MM.1S (cell line): ENCODE data around the gene ROBO3.

Source experiments
- DNase-seq: peaks from one replicate; pipeline ENCODE4 v3.0.0-alpha.2; 2015
- H2AFZ ChIP-seq: fragments of 300-600 bp; sonication (generic); 2 replicates; pipeline ENCODE4 v1.6.0; 2016; ENCODE audit warnings: antibody characterized with exemption, low read length
- H3F3A ChIP-seq: fragments of 300-600 bp; sonication (generic); 2 replicates; pipeline ENCODE4 v1.6.1; 2016; ENCODE audit warnings: mild to moderate bottlenecking, antibody characterized with exemption, low read length, moderate library complexity, mixed read lengths; ENCODE audit not compliant: insufficient read depth
- H3K27ac ChIP-seq: fragments of 300-600 bp; sonication (generic); 2 replicates; pipeline ENCODE4 v1.5.1; 2016; ENCODE audit warnings: mild to moderate bottlenecking, low read length
- H3K27me3 ChIP-seq: fragments of 300-600 bp; sonication (generic); replicated peaks from 2 replicates; pipeline ENCODE4 v1.6.0; 2016; ENCODE audit warnings: low read length; ENCODE audit not compliant: insufficient read depth
- H3K36me3 ChIP-seq: fragments of 300-600 bp; sonication (generic); replicated peaks from 2 replicates; pipeline ENCODE4 v1.6.1; 2016; ENCODE audit warnings: mild to moderate bottlenecking, low read length, mixed read lengths; ENCODE audit not compliant: insufficient read depth
- H3K4me1 ChIP-seq: fragments of 300-600 bp; sonication (generic); 2 replicates; pipeline ENCODE4 v1.6.1; 2016; ENCODE audit warnings: low read length, mixed read lengths
- H3K4me2 ChIP-seq: fragments of 300-600 bp; sonication (generic); 2 replicates; pipeline ENCODE4 v1.6.0; 2016; ENCODE audit warnings: low read depth, low read length
- H3K4me3 ChIP-seq: fragments of 300-600 bp; sonication (generic); 2 replicates; pipeline ENCODE4 v1.5.1; 2016; ENCODE audit warnings: low read length, mixed read lengths
- H3K79me2 ChIP-seq: fragments of 300-600 bp; sonication (generic); 2 replicates; pipeline ENCODE4 v1.6.1; 2016; ENCODE audit warnings: mixed run types, low read length, mixed read lengths
- H3K9ac ChIP-seq: fragments of 300-600 bp; sonication (generic); 2 replicates; pipeline ENCODE4 v1.6.1; 2016; ENCODE audit warnings: low read length, mixed read lengths
- H3K9me2 ChIP-seq: fragments of 300-600 bp; sonication (generic); replicated peaks from 2 replicates; pipeline ENCODE4 v1.6.1; 2016; ENCODE audit warnings: mild to moderate bottlenecking, low read length, mixed read lengths; ENCODE audit not compliant: insufficient read depth
- H3K9me3 ChIP-seq: fragments of 300-600 bp; sonication (generic); replicated peaks from 2 replicates; pipeline ENCODE4 v1.6.1; 2016; ENCODE audit warnings: mild to moderate bottlenecking, low read length, mixed read lengths; ENCODE audit not compliant: insufficient read depth
- H4K20me1 ChIP-seq: fragments of 300-600 bp; sonication (generic); 2 replicates; pipeline ENCODE4 v1.6.1; 2016; ENCODE audit warnings: mild to moderate bottlenecking, low read length, moderate library complexity, mixed read lengths; ENCODE audit not compliant: insufficient read depth
- EZH2 ChIP-seq: fragments of 300-600 bp; sonication (generic); optimal IDR thresholded peaks from 2 replicates; pipeline ENCODE3; 2017; ENCODE audit warnings: low read depth, mild to moderate bottlenecking, antibody characterized with exemption, low read length, mixed read lengths
- EZH2phosphoT487 ChIP-seq: fragments of 300-600 bp; sonication (generic); IDR thresholded peaks from 2 replicates; pipeline ENCODE4 v1.6.1; 2018; ENCODE audit warnings: antibody characterized with exemption, low read length
- TF ChIP-seq, protein P1 (sequence below): fragments of 300-600 bp; sonication (generic); IDR thresholded peaks from 2 replicates; pipeline ENCODE4 v1.5.1; 2016; ENCODE audit warnings: antibody characterized with exemption, low read length, mixed read lengths

ROBO3 gene

DNA sequence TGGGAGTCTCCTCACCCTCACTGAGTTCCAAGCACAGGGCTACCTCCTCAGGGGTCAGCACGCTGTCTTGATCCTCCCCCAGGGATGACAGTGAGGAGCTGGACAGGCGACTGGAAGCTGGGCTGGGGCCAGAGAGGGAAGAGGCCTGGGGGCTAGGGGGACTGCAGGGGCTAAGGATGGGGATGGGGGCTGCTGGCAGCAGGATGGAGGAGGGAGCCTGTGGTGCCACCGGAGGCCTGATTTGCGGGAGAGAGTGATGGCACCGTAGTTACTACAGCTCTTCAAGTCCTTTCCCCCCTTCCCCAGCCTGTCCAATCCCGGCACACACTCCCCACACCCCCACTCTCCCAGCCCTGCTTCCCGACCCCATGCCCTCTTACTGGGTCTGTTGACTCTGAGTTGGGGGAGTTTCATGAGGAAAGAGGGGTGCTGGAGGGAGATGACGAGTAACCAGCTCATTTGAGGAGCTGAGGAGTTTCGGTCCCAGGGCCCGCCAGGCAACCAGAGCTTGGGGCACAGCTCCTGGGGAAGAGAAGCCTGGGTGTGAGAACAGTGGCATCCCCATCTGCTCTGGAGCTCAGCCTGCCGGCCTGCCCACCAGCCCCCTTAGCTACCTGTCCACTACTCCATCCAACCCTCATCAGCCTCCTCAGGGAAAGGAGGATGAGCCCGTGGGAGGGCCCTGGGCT is 21.9 kb downstream of the ROBO3 start:
- Histone ChIP-seq H3K9me2 (no peaks in the 10 kb centered on the region), H3K4me3 (no peak overlapping the region), H3K79me2 (no peaks in the 10 kb centered on the region), H3K27me3 (no peaks in the 10 kb centered on the region), H3K4me2 (no peak overlapping the region), H3K9ac (no peak overlapping the region), H2AFZ (no peak overlapping the region), H3K9me3 (no peaks in the 10 kb centered on the region), H3K36me3 (no peaks in the 10 kb centered on the region), H3K4me1 (no peaks in the 10 kb centered on the region), H4K20me1 (no peaks in the 10 kb centered on the region), H3F3A (no peaks in the 10 kb centered on the region), H3K27ac (no peak overlapping the region)
- TF ChIP-seq EZH2phosphoT487 (no peak), EZH2 (no peak)
- TF ChIP-seq, protein P1, sequence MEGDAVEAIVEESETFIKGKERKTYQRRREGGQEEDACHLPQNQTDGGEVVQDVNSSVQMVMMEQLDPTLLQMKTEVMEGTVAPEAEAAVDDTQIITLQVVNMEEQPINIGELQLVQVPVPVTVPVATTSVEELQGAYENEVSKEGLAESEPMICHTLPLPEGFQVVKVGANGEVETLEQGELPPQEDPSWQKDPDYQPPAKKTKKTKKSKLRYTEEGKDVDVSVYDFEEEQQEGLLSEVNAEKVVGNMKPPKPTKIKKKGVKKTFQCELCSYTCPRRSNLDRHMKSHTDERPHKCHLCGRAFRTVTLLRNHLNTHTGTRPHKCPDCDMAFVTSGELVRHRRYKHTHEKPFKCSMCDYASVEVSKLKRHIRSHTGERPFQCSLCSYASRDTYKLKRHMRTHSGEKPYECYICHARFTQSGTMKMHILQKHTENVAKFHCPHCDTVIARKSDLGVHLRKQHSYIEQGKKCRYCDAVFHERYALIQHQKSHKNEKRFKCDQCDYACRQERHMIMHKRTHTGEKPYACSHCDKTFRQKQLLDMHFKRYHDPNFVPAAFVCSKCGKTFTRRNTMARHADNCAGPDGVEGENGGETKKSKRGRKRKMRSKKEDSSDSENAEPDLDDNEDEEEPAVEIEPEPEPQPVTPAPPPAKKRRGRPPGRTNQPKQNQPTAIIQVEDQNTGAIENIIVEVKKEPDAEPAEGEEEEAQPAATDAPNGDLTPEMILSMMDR, result no peak
- no peak for DNase-seq

DNA sequence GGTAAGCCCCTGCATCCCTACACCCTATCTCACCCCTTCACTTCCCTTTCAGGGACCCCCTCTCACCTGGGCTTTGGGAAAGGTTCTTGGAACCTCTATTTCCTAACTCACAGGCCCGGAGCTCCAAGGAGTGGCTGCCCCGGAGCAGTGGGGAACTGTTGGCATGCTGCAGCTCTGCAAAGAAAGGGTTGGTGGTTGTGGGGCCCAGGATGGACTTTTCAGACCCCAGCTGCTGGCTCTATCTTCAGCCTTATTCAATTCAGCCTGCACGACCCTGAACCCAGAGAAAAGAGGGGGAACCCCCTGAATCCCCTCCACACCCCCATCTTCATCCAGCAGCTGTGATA is 22.4 kb downstream of the ROBO3 start:
- Histone ChIP-seq H2AFZ (no peak overlapping the region), H3K4me1 (no peaks in the 10 kb centered on the region), H4K20me1 (no peaks in the 10 kb centered on the region), H3K4me3 (no peak overlapping the region), H3K79me2 (no peaks in the 10 kb centered on the region), H3K36me3 (no peaks in the 10 kb centered on the region), H3F3A (no peaks in the 10 kb centered on the region), H3K27ac (no peak overlapping the region), H3K4me2 (no peak overlapping the region), H3K9me2 (no peaks in the 10 kb centered on the region), H3K9ac (no peak overlapping the region), H3K27me3 (no peaks in the 10 kb centered on the region), H3K9me3 (no peaks in the 10 kb centered on the region)
- TF ChIP-seq, protein P1, result no peak
- no peak for TF ChIP-seq EZH2
- TF ChIP-seq EZH2phosphoT487, result no peak
- no peak for DNase-seq

DNA sequence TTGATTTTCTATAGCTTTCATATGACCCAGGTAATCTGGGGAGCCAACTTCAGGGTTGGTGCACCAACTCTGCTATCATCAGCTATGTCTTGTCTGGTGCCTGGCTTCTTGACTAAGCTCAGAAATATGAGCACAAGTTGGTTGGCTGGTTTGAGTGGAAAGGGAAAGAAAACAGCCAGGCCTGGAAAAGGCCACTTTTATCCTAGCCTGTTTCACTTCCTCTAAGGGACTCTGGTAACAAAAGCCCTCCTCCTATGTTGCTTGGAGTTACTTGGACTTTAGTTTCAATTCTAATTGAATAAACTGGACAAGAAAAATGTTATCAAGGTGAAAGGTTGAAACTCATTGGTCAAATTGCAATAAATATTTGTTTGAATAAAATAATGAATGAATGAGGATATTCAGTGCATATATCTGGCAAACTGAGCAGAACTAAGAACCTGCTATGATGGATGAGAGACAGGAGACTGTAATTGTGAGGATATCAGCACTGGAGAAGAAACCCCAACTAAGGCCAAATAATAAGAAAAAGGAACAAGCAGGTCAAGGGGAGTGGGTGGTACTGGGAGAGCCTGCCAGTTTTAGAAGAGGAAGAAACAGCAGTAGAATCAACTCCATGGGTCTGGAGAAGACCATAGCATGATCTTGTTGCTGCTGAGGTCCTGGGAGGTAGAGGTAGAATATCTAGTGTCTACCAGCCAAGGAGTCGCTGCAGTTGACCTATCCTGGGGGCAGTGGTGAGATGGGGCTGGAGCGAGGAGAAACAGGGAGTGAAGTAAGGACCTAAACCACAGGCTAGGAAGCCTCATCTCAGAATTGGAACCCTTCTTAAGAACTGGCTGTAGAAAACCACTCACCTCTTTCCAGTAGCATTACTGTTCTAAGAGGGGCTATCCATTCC is 24.2 kb downstream of the ROBO3 start:
- Histone ChIP-seq H3K9me2 (no peaks in the 10 kb centered on the region), H3K79me2 (no peaks in the 10 kb centered on the region), H3K27me3 (no peaks in the 10 kb centered on the region), H3F3A (no peaks in the 10 kb centered on the region), H3K27ac (no peak overlapping the region), H4K20me1 (no peaks in the 10 kb centered on the region), H3K9ac (no peak overlapping the region), H3K4me3 (no peak overlapping the region), H3K4me2 (no peak overlapping the region), H3K4me1 (no peaks in the 10 kb centered on the region), H3K9me3 (no peaks in the 10 kb centered on the region), H3K36me3 (no peaks in the 10 kb centered on the region), H2AFZ (no peak overlapping the region)
- no peak for TF ChIP-seq EZH2
- TF ChIP-seq EZH2phosphoT487, result no peak
- TF ChIP-seq, protein P1, result no peak
- DNase-seq, result no peak
